ENCODE data around the gene ATP2C1.

GRCh38 chr3:130960139-130960795, 66.4 kb downstream of the ATP2C1 start:
- TF ChIP-seq POLR2A (IDR thresholded peaks at IDR 0.05; ENCODE audit: low read length) (no peak), GATA1 (IDR thresholded peaks at IDR 0.05; ENCODE audit: low read depth, low read length) (no peak)
